WTC11 (cell line): ENCODE measurements around the gene TRIAP1. TPM values are rescaled to one million over a fixed set of nuclear protein-coding genes. Genes with fewer than 3 reads are reported as not detected.

ENCODE experiments used
- ATAC-seq: fragments of 200-7000 bp; cut with Tn5 transposase; 2 replicates; pipeline ENCODE4 v1.10.0; 2021; ENCODE audit warnings: mild to moderate bottlenecking, moderate library complexity
- CTCF ChIA-PET: fragments of 300-600 bp; sonication (Branson Sonifier 250); formaldehyde crosslinking; loops from one replicate; lab custom pipeline; 2021; ENCODE audit warnings: antibody characterized with exemption; lab: Charles Lee
- POLR2A ChIA-PET: fragments of 350-600 bp; sonication (Branson Sonifier 250); formaldehyde crosslinking; loops from one replicate; lab custom pipeline; 2021; ENCODE audit warnings: antibody characterized with exemption; lab: Charles Lee
- DNase-seq: peaks from one replicate; pipeline ENCODE4 v3.0.0; 2021; ENCODE audit warnings: low spot score
- H3K27ac Mint-ChIP-seq: 2 replicates; pipeline ENCODE4 v1.8.0; 2021; ENCODE audit warnings: mixed read lengths
- H3K27me3 Mint-ChIP-seq: 2 replicates; pipeline ENCODE4 v1.8.0; 2021; ENCODE audit warnings: low read depth, mild to moderate bottlenecking, moderate library complexity, mixed read lengths
- H3K36me3 Mint-ChIP-seq: 2 replicates; pipeline ENCODE4 v1.8.0; 2021; ENCODE audit warnings: mixed read lengths
- H3K4me1 Mint-ChIP-seq: 2 replicates; pipeline ENCODE4 v1.8.0; 2022; ENCODE audit warnings: mixed read lengths
- H3K4me3 Mint-ChIP-seq: 2 replicates; pipeline ENCODE4 v1.8.0; 2021; ENCODE audit warnings: mild to moderate bottlenecking, moderate library complexity, mixed read lengths
- H3K9me3 Mint-ChIP-seq: 2 replicates; pipeline ENCODE4 v1.8.0; 2021; ENCODE audit warnings: mixed read lengths
- ATF3 ChIP-seq: sonication (generic); formaldehyde crosslinking; conservative IDR thresholded peaks from 2 replicates; pipeline ENCODE4 v1.8.1; 2022; ENCODE audit warnings: mild to moderate bottlenecking, missing genetic modification reagents
- ESRRA ChIP-seq: sonication (generic); formaldehyde crosslinking; IDR thresholded peaks from 2 replicates; pipeline ENCODE4 v1.8.1; 2022; ENCODE audit warnings: mild to moderate bottlenecking, missing genetic modification reagents, borderline replicate concordance
- FOXJ3 ChIP-seq: sonication (generic); formaldehyde crosslinking; IDR thresholded peaks from 2 replicates; pipeline ENCODE4 v1.9.0; 2021; ENCODE audit warnings: missing genetic modification reagents, mild to moderate bottlenecking, borderline replicate concordance
- GRHL2 ChIP-seq: fragments of 250-450 bp; sonication (Bioruptor Pico); IDR thresholded peaks from 2 replicates; pipeline ENCODE4 v1.8.0; 2022; ENCODE audit warnings: mild to moderate bottlenecking, moderate library complexity; ENCODE audit not compliant: insufficient replicate concordance, severe bottlenecking
- IRF1 ChIP-seq: sonication (generic); formaldehyde crosslinking; IDR thresholded peaks from 2 replicates; pipeline ENCODE4 v1.8.0; 2023; ENCODE audit warnings: missing genetic modification reagents
- MYBL2 ChIP-seq: sonication (generic); formaldehyde crosslinking; IDR thresholded peaks from 2 replicates; pipeline ENCODE4 v1.8.1; 2023; ENCODE audit warnings: mild to moderate bottlenecking, moderate library complexity, missing genetic modification reagents
- NFYB ChIP-seq: sonication (generic); formaldehyde crosslinking; conservative IDR thresholded peaks from 2 replicates; pipeline ENCODE4 v1.8.0; 2022; ENCODE audit warnings: low read depth, missing genetic modification reagents
- NR2C2 ChIP-seq: sonication (generic); formaldehyde crosslinking; IDR thresholded peaks from 2 replicates; pipeline ENCODE4 v1.8.0; 2022; ENCODE audit warnings: mild to moderate bottlenecking, missing genetic modification reagents
- TP53 ChIP-seq: sonication (generic); formaldehyde crosslinking; IDR thresholded peaks from 2 replicates; pipeline ENCODE4 v1.8.1; 2023; ENCODE audit warnings: mild to moderate bottlenecking, missing genetic modification reagents
- ZBTB43 ChIP-seq: sonication (generic); formaldehyde crosslinking; IDR thresholded peaks from 2 replicates; pipeline ENCODE4 v1.8.1; 2023; ENCODE audit warnings: mild to moderate bottlenecking, missing genetic modification reagents
- ZNF121 ChIP-seq: sonication (generic); formaldehyde crosslinking; IDR thresholded peaks from 2 replicates; pipeline ENCODE4 v1.8.0; 2023; ENCODE audit warnings: missing genetic modification reagents
- total RNA-seq: library from RNA; stranded (reverse); gene quantifications from 3 replicates; pipeline ENCODE4 v1.2.3, GENCODE V29; 2021

Gene TRIAP1
- total RNA-seq, 1 experiment from 2014 or later = 75.3 TPM

GRCh38 chr12:120422892-120423456 is 23.2 kb downstream of the TRIAP1 start (continued):
- TF ChIP-seq GRHL2 (CRISPR knock-in tag) = no peak

GRCh38 chr12:120421701-120422100 is 24.5 kb downstream of the TRIAP1 start:
- DNase-seq (peak; percentile 19), ATAC-seq (peak; percentile 86)
- H3K4me1 Mint-ChIP-seq = peaks cover 7% of the 10 kb centered on the region
- peaks cover 28% of the 10 kb centered on the region for H3K27me3 Mint-ChIP-seq
- ChIA-PET POLR2A (no interaction called here), CTCF (interaction anchor here (1.1 to 4.1 kb wide), 2 partner anchors 8 to 54 kb away, joined by 3 to 17 read pairs; no protein-coding TSS in a partner anchor)
- H3K9me3 Mint-ChIP-seq = no peaks in the 10 kb centered on the region
- no peaks in the 10 kb centered on the region for H3K36me3 Mint-ChIP-seq
- TF ChIP-seq NR2C2 (CRISPR knock-in tag) (no peak), NFYB (CRISPR knock-in tag) (no peak), TP53 (CRISPR knock-in tag) (no peak), ZBTB43 (CRISPR knock-in tag) (no peak)
- no peak overlapping the region for H3K4me3 Mint-ChIP-seq
- H3K27ac Mint-ChIP-seq = no peak overlapping the region; the same call in 1 of the 2 replicates

- ChIA-PET POLR2A (interaction anchor here (0.6 kb wide), 2 partner anchors 14 to 34 kb away, joined by 3 to 4 read pairs; no protein-coding TSS in a partner anchor), CTCF (interaction anchor here (1.0 to 4.1 kb wide), 4 partner anchors 12 to 61 kb away, joined by 3 to 17 read pairs (median 4); no protein-coding TSS in a partner anchor)
- Mint-ChIP-seq H3K9me3 (no peaks in the 10 kb centered on the region), H3K27ac (no peak overlapping the region; the same call in 1 of the 2 replicates), H3K4me3 (no peak overlapping the region), H3K36me3 (no peaks in the 10 kb centered on the region), H3K27me3 (peaks cover 23% of the 10 kb centered on the region), H3K4me1 (peaks cover 23% of the 10 kb centered on the region)
- TF ChIP-seq TP53 (CRISPR knock-in tag) = no peak
- TF ChIP-seq ATF3 (CRISPR knock-in tag) = no peak
- TF ChIP-seq ESRRA (CRISPR knock-in tag) = no peak
- no peak for ATAC-seq
- no peak for DNase-seq
These were observed 28.1 kb downstream of the TRIAP1 start for GRCh38 chr12:120417917-120418580.

- ChIA-PET CTCF (interaction anchor here (1.5 to 1.7 kb wide), 2 partner anchors 13 to 55 kb away, joined by 3 to 6 read pairs; no protein-coding TSS in a partner anchor), POLR2A (interaction anchor here (1.4 kb wide), 1 partner anchor 28 kb away, joined by 3 read pairs; no protein-coding TSS in a partner anchor)
- H3K36me3 Mint-ChIP-seq = no peaks in the 10 kb centered on the region
- DNase-seq (no peak), ATAC-seq (no peak)
- peaks cover 26% of the 10 kb centered on the region for H3K4me1 Mint-ChIP-seq
- no peaks in the 10 kb centered on the region for H3K9me3 Mint-ChIP-seq
- no peak overlapping the region for H3K4me3 Mint-ChIP-seq
- no peak for TF ChIP-seq ZNF121 (CRISPR knock-in tag)
- TF ChIP-seq MYBL2 (CRISPR knock-in tag) = no peak
- no peak for TF ChIP-seq IRF1 (CRISPR knock-in tag)
- TF ChIP-seq GRHL2 (CRISPR knock-in tag) = no peak
- no peak for TF ChIP-seq FOXJ3 (CRISPR knock-in tag)
- peaks cover 10% of the 10 kb centered on the region for H3K27me3 Mint-ChIP-seq
- H3K27ac Mint-ChIP-seq = no peak overlapping the region
These were observed 29.5 kb downstream of the TRIAP1 start for GRCh38 chr12:120416490-120417216.
